ENCODE results near the gene SCD5.

DNA sequence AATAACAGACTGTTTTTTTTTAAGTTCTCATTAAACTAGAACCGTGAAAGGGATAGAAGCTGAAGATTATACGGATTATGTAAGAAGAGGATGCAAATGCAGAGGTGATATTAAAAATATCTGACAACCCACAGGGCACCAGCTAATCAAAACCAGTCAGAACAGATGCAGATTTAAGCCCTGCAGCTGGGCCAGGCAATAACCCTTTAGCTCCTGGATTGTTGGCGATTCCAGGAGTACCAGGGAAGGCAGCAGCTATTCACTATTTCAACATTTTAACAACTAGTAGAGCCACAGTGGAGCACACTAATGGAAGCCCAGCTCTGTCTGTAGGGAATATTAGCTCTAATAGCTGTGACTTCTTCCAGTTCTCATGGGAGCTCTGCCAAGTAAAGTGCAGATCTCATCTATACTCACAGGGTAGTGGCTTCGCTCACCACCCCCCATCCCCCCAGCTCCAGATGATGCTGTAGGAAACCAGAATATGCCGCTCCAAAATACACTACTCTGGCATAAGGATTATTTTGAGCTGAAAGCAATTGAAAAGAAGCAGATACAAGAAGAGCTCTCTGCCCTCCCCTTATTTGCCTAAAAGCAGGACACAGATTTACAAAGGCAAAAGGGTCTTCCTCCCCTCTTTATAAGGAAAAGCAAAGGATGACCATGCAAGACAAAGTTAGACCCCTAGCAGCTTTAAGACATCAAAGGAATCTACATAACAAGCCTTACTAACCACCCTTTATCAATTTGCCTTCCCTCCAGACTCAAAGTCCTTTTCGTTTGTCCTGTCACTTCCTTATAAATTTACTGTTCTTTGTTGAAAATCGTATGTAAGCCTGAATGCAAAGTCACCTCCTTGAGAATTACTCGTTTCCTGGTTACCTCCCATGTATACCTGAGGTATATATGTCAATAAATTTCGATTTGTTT is 13.7 kb downstream of the SCD5 start:
- TF ChIP-seq EZH2 (IDR thresholded peaks at IDR 0.05; ENCODE audit: borderline replicate concordance, low read length) = no peak
- TF ChIP-seq, protein P1, sequence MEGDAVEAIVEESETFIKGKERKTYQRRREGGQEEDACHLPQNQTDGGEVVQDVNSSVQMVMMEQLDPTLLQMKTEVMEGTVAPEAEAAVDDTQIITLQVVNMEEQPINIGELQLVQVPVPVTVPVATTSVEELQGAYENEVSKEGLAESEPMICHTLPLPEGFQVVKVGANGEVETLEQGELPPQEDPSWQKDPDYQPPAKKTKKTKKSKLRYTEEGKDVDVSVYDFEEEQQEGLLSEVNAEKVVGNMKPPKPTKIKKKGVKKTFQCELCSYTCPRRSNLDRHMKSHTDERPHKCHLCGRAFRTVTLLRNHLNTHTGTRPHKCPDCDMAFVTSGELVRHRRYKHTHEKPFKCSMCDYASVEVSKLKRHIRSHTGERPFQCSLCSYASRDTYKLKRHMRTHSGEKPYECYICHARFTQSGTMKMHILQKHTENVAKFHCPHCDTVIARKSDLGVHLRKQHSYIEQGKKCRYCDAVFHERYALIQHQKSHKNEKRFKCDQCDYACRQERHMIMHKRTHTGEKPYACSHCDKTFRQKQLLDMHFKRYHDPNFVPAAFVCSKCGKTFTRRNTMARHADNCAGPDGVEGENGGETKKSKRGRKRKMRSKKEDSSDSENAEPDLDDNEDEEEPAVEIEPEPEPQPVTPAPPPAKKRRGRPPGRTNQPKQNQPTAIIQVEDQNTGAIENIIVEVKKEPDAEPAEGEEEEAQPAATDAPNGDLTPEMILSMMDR (IDR thresholded peaks at IDR 0.05; ENCODE audit: low read length) = no peak
